ENCODE measurements around the gene TLE3.

TLE3 gene

DNA sequence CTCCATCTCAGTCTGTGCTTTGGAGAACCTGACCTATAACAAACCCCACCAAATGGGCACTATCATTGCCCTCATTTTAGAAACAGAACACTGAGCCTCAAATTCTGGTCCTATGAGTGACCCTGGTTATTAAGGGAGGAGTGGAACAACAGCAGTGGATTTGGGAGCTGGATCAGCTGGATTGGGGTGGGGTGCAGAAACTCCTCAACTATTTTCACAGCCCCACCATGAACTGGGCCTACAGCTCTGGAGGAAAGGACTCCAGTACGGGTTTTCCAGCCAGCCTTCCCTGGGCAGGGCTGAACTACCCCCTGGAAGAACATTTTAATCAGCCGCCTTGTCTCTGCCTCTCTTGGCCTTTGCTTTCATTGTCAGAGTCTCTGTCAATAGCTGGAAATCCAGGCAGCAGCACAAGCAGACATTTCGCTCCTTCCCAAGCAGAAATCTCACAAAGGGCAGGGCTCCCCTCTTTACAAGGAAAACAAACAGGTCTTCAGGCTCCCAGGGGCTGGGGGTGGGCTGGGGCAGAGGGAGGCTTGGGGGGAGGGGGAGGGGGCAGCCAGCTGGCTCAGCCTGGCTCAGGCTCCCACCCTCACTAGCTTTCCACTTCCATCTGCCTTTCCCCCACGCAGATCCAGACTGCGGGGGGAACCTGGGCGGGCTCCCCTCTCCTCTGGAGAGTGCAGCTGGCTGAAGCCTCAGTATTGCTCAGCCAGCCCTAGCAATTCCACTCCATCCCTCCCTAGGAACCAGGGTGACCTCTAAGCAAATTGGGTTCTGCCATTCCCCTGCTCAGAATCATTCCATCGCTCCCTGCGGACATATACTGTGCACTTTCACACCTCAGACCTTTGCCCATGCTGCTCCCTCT lies 13.7 kb upstream of the TLE3 start:
- POLR2A ChIA-PET (ENCODE audit: low non-redundant PET): interaction anchor here (1.6 kb wide), 1 partner anchor 12 kb away, joined by 7 read pairs; no protein-coding TSS in a partner anchor
- no peak overlapping the region for H3K27ac ChIP-seq
- no peak for DNase-seq (ENCODE audit: low spot score)
- TF ChIP-seq, protein P1, sequence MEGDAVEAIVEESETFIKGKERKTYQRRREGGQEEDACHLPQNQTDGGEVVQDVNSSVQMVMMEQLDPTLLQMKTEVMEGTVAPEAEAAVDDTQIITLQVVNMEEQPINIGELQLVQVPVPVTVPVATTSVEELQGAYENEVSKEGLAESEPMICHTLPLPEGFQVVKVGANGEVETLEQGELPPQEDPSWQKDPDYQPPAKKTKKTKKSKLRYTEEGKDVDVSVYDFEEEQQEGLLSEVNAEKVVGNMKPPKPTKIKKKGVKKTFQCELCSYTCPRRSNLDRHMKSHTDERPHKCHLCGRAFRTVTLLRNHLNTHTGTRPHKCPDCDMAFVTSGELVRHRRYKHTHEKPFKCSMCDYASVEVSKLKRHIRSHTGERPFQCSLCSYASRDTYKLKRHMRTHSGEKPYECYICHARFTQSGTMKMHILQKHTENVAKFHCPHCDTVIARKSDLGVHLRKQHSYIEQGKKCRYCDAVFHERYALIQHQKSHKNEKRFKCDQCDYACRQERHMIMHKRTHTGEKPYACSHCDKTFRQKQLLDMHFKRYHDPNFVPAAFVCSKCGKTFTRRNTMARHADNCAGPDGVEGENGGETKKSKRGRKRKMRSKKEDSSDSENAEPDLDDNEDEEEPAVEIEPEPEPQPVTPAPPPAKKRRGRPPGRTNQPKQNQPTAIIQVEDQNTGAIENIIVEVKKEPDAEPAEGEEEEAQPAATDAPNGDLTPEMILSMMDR (conservative IDR thresholded peaks at IDR 0.05; ENCODE audit: low read depth): no peak
- CTCF ChIA-PET: interaction anchor here (0.6 to 1.0 kb wide), 4 partner anchors 10 to 1293 kb away, joined by 3 to 4 read pairs (median 3); no protein-coding TSS in a partner anchor

DNA sequence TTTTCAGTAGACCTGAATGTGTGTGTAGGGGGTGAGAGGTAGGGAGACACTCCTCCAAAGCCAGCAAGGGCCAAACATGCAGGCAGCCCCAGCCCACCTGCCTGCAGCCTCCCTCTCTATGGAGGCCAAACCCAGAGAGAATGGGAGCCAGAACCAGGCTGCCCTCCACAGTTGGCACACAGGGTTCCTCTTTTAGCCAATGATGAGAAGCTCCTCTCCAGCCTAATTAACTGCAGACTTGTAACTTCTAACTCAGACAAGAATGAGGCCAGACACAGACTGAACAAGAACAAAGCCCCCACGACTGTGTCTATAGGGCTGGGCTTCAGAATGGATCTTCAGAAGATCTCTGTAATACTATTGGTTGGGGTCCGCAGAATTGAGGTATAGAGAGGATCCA lies 12.3 kb upstream of the TLE3 start:
- no peak for DNase-seq (ENCODE audit: low spot score)
- H3K27ac ChIP-seq: no peak overlapping the region
- TF ChIP-seq, protein P1 (conservative IDR thresholded peaks at IDR 0.05; ENCODE audit: low read depth): no peak
- ChIA-PET CTCF (no interaction called here), POLR2A (ENCODE audit: low non-redundant PET) (interaction anchor here (1.6 kb wide), 1 partner anchor 10 kb away, joined by 7 read pairs; no protein-coding TSS in a partner anchor)

DNA sequence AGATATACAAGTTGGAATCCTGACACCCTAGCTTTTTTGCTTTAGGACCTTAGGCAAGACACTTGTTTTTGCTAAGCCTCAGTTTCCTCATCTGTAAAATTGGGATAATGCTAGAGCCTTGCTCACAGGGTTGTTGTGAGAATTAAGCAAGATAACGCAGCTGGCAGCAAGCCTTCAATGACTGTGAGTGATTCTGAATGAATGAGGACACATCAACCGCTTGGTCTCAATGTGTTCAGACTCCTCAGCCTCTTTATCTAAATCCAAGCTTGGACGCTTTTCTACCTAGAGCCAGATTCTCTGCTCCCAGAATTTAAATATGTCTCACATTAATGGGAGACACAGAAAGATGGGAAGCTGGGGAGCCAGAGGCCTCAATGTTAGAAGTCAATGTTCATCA lies 11.8 kb upstream of the TLE3 start:
- POLR2A ChIA-PET (ENCODE audit: low non-redundant PET): no interaction called here
- H3K27ac ChIP-seq: no peak overlapping the region
- no peak for DNase-seq (ENCODE audit: low spot score)
- TF ChIP-seq, protein P1 (conservative IDR thresholded peaks at IDR 0.05; ENCODE audit: low read depth): no peak
- CTCF ChIA-PET: no interaction called here

DNA sequence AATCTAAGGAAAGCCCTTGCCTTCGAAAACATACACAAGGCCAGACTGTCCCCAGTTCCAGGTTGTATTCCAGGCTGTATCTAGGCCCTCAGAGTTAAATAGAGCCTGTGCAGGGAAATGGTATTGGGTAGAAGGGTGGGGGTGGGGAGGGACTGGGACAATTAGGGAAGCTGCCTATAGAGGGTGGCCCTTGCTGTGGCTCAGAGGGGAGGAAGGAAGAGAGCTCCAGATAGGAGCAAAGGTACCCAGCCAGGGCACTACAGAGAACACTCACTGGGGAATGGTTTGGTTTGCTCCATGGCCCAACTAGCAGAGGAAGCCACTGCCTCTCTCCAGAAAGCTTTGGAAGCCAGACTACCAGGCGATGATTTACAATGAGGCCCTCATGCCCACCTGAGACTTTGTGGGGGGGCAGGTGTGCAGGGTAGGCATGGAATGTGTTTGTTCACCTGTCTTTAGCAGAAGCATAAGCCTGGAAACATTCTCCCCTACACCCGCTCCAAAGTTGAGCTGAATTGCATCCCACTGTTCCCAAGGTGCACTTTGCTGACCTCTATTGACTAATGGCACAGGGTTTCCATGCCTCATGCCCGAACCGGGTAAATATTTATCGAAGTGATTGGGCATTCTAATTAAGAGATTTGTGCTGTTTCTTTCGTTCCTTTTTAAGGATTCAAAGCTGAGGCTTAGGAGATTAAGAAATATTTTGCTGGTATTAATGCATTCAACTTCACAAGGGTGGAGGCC lies 6.3 kb upstream of the TLE3 start:
- TF ChIP-seq, protein P1 (conservative IDR thresholded peaks at IDR 0.05; ENCODE audit: low read depth): no peak
- H3K27ac ChIP-seq: no peak overlapping the region
- no peak for DNase-seq (ENCODE audit: low spot score)
- POLR2A ChIA-PET (ENCODE audit: low non-redundant PET): no interaction called here
- CTCF ChIA-PET: no interaction called here

DNA sequence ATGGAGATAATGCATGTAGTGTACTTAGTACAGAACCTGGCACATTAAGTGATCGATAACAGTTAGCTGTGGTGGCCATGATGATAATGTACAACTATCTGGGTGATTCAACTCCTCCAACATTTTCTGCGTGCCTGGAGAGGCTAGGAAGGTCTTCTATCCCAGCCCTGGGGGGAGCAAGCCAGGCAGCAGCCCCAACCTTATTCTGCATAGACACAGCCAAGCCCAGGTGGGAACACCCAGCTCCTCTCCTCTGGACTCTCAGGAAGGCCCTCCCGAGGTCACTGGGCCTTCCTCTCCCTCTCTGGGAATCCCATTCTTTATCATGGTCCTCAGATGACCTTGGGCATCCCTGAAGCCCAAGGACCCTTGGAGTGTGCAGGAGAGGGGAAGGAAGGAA lies 5.1 kb upstream of the TLE3 start:
- ChIA-PET CTCF (interaction anchor here (0.6 kb wide), 1 partner anchor 363 kb away, joined by 3 read pairs; no protein-coding TSS in a partner anchor), POLR2A (ENCODE audit: low non-redundant PET) (no interaction called here)
- TF ChIP-seq, protein P1 (conservative IDR thresholded peaks at IDR 0.05; ENCODE audit: low read depth): no peak
- DNase-seq (ENCODE audit: low spot score): no peak
- no peak overlapping the region for H3K27ac ChIP-seq

DNA sequence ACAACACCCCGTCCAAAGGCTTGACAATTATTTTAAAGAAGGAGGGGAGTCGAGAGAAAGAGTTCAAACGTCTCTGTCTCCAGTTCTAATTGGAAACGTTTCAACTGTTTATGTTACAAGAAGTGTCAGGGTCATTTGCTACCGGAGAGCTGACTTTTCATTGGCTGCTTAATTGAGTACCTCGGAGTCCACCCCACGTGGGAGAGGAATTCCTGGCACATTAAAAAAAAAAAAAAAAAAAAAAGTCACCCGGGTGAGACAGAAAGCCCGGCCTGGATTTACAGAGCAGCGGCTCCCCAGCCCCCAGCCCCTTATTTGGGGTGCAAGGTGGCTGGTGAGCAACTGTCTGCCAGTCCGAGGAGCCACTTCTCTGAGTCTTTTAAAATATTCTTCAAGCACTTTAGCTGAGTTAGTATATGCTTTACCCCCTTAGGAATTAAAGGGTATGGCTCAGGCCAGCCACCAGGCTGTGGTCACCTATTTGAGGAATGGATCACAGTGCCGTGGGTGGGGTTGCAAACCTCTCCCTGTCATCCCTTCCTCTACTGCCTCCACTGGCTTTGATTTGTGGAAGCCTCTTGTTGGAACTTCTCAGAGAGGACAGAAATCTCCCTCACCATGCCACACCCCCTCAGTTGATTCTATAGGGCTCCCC lies 3.9 kb upstream of the TLE3 start:
- TF ChIP-seq, protein P1 (conservative IDR thresholded peaks at IDR 0.05; ENCODE audit: low read depth): no peak
- ChIA-PET CTCF (interaction anchor here (0.6 kb wide), 2 partner anchors 10 to 468 kb away, joined by 3 to 4 read pairs; no protein-coding TSS in a partner anchor), POLR2A (ENCODE audit: low non-redundant PET) (no interaction called here)
- no peak overlapping the region for H3K27ac ChIP-seq
- peak; percentile 74 for DNase-seq (ENCODE audit: low spot score)

All from RWPE1 (cell line).